Body of pancreas (tissue), 4 donors: ENCODE data around the gene UBAC1.

ENCODE experiments used
- CTCF ChIP-seq, 7 experiments: fragments of 450-650 bp in 4 of 7; fragments of 200-600 bp in 3 of 7; sonication (generic) in 3 of 7; IDR thresholded peaks; one replicate each; pipeline ENCODE4 v1.5.1; 2016 to 2019; ENCODE audit warnings: antibody characterized with exemption in 7 of 7
- POLR2A ChIP-seq, 3 donors: fragments of 450-650 bp; IDR thresholded peaks; one replicate each; pipeline ENCODE4 v1.6.1; 2016; ENCODE audit warnings: antibody characterized with exemption in 3 of 3, mild to moderate bottlenecking in 2 of 3

- no peak for TF ChIP-seq CTCF (IDR thresholded peaks at IDR 0.05)
- no peak for TF ChIP-seq POLR2A (IDR thresholded peaks at IDR 0.05)
Measured at GRCh38 chr9:135994501-135995192, 33.5 kb upstream of the UBAC1 start.
